ENCODE data around the gene FAM169A.
"Not testable (repeated sequence)": the region's sequence is repeated elsewhere in the genome, so short reads cannot be mapped to it uniquely, and the experiment has no call there.

The FAM169A gene, protein sequence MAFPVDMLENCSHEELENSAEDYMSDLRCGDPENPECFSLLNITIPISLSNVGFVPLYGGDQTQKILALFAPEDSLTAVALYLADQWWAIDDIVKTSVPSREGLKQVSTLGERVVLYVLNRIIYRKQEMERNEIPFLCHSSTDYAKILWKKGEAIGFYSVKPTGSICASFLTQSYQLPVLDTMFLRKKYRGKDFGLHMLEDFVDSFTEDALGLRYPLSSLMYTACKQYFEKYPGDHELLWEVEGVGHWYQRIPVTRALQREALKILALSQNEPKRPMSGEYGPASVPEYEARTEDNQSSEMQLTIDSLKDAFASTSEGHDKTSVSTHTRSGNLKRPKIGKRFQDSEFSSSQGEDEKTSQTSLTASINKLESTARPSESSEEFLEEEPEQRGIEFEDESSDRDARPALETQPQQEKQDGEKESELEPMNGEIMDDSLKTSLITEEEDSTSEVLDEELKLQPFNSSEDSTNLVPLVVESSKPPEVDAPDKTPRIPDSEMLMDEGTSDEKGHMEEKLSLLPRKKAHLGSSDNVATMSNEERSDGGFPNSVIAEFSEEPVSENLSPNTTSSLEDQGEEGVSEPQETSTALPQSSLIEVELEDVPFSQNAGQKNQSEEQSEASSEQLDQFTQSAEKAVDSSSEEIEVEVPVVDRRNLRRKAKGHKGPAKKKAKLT

DNA sequence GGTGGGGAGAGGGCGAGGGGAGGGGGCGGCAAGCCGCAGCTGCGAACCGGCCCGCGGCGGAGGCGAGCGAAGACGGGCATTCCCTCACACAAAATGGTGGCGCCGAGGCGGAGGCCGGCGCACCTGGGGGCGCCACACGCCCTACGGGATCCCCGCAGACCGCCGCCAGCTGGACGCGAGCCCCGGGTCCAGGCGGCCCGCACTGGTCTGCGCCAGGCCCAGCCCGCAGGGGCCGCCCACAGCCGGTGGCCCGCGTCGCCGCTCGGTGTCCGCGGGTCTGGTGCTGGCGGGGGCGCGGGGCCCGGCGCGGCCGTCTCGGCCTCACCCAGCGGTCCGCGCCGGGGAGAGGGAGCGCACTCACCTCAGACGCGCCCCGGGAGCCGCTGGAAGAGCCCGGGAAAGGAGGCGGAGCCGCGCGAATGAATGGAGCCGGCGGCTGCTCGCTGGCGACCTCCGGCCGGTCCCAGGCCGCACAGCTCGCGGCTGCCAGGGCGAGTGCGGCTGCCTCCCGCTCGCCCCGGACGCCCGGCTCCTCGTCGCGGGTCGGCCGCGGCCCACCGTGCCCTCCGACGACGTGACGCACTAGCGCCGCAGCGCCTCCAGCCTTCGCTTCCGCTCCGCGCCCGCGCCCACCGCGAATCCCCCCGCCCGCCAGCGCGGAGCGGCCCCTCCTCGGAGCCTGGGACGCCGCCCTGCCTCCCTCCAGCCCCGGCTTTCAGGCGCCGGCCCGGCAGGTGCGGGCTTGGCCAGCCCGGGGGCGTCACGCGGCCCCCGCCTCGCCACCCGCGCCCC, at the start of gene FAM169A:
FAM169A (minus strand) TSS at position 584 of the 792 bp plus-strand sequence. CDS start 24,711 bp downstream, outside the sequence.
- TF ChIP-seq EZH2phosphoT487 (IDR thresholded peaks at IDR 0.05; ENCODE audit: borderline replicate concordance, low read length) = no peak
- TF ChIP-seq, protein P1, sequence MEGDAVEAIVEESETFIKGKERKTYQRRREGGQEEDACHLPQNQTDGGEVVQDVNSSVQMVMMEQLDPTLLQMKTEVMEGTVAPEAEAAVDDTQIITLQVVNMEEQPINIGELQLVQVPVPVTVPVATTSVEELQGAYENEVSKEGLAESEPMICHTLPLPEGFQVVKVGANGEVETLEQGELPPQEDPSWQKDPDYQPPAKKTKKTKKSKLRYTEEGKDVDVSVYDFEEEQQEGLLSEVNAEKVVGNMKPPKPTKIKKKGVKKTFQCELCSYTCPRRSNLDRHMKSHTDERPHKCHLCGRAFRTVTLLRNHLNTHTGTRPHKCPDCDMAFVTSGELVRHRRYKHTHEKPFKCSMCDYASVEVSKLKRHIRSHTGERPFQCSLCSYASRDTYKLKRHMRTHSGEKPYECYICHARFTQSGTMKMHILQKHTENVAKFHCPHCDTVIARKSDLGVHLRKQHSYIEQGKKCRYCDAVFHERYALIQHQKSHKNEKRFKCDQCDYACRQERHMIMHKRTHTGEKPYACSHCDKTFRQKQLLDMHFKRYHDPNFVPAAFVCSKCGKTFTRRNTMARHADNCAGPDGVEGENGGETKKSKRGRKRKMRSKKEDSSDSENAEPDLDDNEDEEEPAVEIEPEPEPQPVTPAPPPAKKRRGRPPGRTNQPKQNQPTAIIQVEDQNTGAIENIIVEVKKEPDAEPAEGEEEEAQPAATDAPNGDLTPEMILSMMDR (IDR thresholded peaks at IDR 0.05; ENCODE audit: low read depth, low read length, poor library complexity, severe bottlenecking) = no peak

DNA sequence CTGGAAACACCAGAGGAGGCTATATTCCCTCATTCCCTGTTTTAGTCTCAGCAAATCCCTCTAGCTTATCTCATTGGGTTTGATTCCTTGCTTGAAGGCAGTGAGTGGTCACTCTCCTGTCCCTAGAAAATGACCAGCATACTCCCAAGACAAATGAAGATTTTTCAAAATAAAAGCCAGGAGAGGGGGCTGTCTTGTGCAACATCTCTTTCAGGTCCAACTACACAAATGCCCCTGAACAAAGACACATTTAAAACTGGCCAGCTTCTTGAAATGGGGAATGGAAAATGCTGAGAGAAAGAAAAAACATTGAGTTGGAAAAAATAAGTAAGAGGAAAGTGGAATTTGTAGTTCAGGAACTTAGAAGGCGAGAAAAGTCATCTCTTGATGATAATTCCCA, 49.3 kb upstream of the FAM169A start:
- no peaks in the 10 kb centered on the region for H3K9me3 ChIP-seq (ENCODE audit: control insufficient read depth, insufficient read depth, low read length)
- no peaks in the 10 kb centered on the region for H3K79me2 ChIP-seq (ENCODE audit: control insufficient read depth, low read length)
- H3K27me3 ChIP-seq (ENCODE audit: control insufficient read depth, low read length) = 0 out of 2 replicates have a peak, but pooled peaks cover 2% of the 10 kb centered on the region
- no peaks in the 10 kb centered on the region for H3K4me1 ChIP-seq (ENCODE audit: control insufficient read depth, low read length)
- no peak overlapping the region for H3K4me3 ChIP-seq (ENCODE audit: low read length)
- no peak overlapping the region for H3K27ac ChIP-seq (ENCODE audit: low read depth, low read length)
- no peaks in the 10 kb centered on the region for H3F3A ChIP-seq (ENCODE audit: control insufficient read depth, insufficient read depth)
- H3K9me2 ChIP-seq (replicated peaks; ENCODE audit: control insufficient read depth, low read length) = no peaks in the 10 kb centered on the region
- no peak overlapping the region for H3K4me2 ChIP-seq (ENCODE audit: low read length)
- no peaks in the 10 kb centered on the region for H3K36me3 ChIP-seq (ENCODE audit: control insufficient read depth, low read length)
- no peaks in the 10 kb centered on the region for H4K20me1 ChIP-seq (ENCODE audit: control insufficient read depth, insufficient read depth, low read depth, low read length)
- TF ChIP-seq, protein P1 (IDR thresholded peaks at IDR 0.05; ENCODE audit: low read depth, low read length, poor library complexity, severe bottlenecking) = no peak

More for the DNA sequence above, at the start of gene FAM169A:
- Histone ChIP-seq H3K27me3 (ENCODE audit: control insufficient read depth, low read length) (peaks cover 5% of the 10 kb centered on the region; the same call in 1 of the 2 replicates), H3K36me3 (ENCODE audit: control insufficient read depth, low read length) (no peaks in the 10 kb centered on the region), H3K9me3 (ENCODE audit: control insufficient read depth, insufficient read depth, low read length) (0 out of 2 replicates have a peak, but pooled peaks cover 4% of the 10 kb centered on the region), H4K20me1 (ENCODE audit: control insufficient read depth, insufficient read depth, low read depth, low read length) (no peaks in the 10 kb centered on the region), H3K79me2 (ENCODE audit: control insufficient read depth, low read length) (no peaks in the 10 kb centered on the region), H3F3A (ENCODE audit: control insufficient read depth, insufficient read depth) (no peaks in the 10 kb centered on the region), H3K4me1 (ENCODE audit: control insufficient read depth, low read length) (no peaks in the 10 kb centered on the region), H3K27ac (ENCODE audit: low read depth, low read length) (no peak within 1 kb of the TSS), H3K4me3 (ENCODE audit: low read length) (no peak within 1 kb of the TSS), H3K4me2 (ENCODE audit: low read length) (no peak within 1 kb of the TSS), H3K9me2 (replicated peaks; ENCODE audit: control insufficient read depth, low read length) (no peaks in the 10 kb centered on the region)

DNA sequence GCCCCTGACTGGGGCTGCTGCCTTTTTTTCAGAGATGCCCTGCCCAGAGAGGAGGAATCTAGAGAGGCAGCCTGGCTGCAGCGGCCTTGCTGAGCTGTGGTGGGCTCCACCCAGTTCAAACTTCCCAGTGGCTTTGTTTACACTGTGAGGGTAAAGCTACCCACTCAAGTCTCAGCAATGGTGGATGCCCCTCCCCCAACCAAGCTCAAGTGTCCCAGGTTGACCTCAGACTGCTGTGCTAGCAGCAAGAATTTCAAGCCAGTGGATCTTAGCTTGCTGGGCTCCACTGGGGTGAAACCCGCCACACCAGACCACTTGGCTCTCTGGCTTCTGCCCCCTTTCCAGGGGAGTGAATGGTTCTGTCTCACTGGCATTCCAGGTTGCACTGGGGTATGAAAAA, 45.2 kb upstream of the FAM169A start:
- H3K79me2 ChIP-seq (ENCODE audit: control insufficient read depth, low read length); H3K9me3 ChIP-seq (ENCODE audit: control insufficient read depth, insufficient read depth, low read length); H3F3A ChIP-seq (ENCODE audit: control insufficient read depth, insufficient read depth); H3K4me2 ChIP-seq (ENCODE audit: low read length); H4K20me1 ChIP-seq (ENCODE audit: control insufficient read depth, insufficient read depth, low read depth, low read length); H3K36me3 ChIP-seq (ENCODE audit: control insufficient read depth, low read length); H3K9me2 ChIP-seq (replicated peaks; ENCODE audit: control insufficient read depth, low read length); H3K4me1 ChIP-seq (ENCODE audit: control insufficient read depth, low read length); H3K27ac ChIP-seq (ENCODE audit: low read depth, low read length); H3K27me3 ChIP-seq (ENCODE audit: control insufficient read depth, low read length); H3K4me3 ChIP-seq (ENCODE audit: low read length): not testable (repeated sequence)

DNA sequence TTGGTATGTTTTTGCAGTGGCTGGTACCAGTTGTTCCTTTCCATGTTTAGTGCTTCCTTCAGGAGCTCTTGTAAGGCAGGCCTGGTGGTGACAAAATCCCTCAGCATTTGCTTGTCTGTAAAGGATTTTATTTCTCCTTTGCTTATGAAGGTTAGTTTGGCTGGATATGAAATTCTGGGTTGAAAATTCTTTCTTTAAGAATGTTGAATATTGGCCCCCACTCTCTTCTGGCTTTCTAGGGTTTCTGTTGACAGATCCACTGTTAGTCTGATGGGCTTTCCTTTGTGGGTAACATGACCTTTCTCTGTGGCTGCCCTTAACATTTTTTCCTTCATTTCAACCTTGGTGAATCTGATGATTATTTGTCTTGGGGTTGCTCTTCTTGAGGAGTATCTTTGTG, 43.7 kb upstream of the FAM169A start:
- not testable (repeated sequence) for H3K9me3 ChIP-seq (ENCODE audit: control insufficient read depth, insufficient read depth, low read length); H3K36me3 ChIP-seq (ENCODE audit: control insufficient read depth, low read length); H3K27me3 ChIP-seq (ENCODE audit: control insufficient read depth, low read length); H3K4me2 ChIP-seq (ENCODE audit: low read length); H3K27ac ChIP-seq (ENCODE audit: low read depth, low read length); H4K20me1 ChIP-seq (ENCODE audit: control insufficient read depth, insufficient read depth, low read depth, low read length); H3K4me3 ChIP-seq (ENCODE audit: low read length); H3K9me2 ChIP-seq (replicated peaks; ENCODE audit: control insufficient read depth, low read length); H3K4me1 ChIP-seq (ENCODE audit: control insufficient read depth, low read length); H3F3A ChIP-seq (ENCODE audit: control insufficient read depth, insufficient read depth); H3K79me2 ChIP-seq (ENCODE audit: control insufficient read depth, low read length)

DNA sequence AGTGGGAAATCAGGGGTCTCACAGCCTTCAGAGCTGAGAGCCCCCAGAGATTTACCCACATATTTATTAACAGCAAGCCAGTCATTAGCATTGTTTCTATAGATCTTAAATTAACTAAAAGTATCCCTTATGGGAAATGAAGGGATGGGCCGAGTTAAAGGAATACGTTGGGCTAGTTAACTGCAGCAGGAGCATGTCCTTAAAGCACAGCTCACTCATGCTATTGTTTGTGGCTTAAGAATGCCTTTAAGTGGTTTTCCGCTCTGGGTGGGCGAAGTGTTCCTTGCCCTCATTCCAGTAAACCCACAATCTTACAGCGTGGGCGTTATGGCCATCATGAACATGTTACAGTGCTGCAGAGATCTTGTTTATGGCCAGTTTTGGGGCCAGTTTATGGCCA, 42.0 kb upstream of the FAM169A start:
- not testable (repeated sequence) for H3K4me2 ChIP-seq (ENCODE audit: low read length); H3K4me3 ChIP-seq (ENCODE audit: low read length); H3K9me3 ChIP-seq (ENCODE audit: control insufficient read depth, insufficient read depth, low read length); H3F3A ChIP-seq (ENCODE audit: control insufficient read depth, insufficient read depth); H4K20me1 ChIP-seq (ENCODE audit: control insufficient read depth, insufficient read depth, low read depth, low read length); H3K27me3 ChIP-seq (ENCODE audit: control insufficient read depth, low read length); H3K9me2 ChIP-seq (replicated peaks; ENCODE audit: control insufficient read depth, low read length); H3K27ac ChIP-seq (ENCODE audit: low read depth, low read length); H3K4me1 ChIP-seq (ENCODE audit: control insufficient read depth, low read length); H3K79me2 ChIP-seq (ENCODE audit: control insufficient read depth, low read length); H3K36me3 ChIP-seq (ENCODE audit: control insufficient read depth, low read length)

DNA sequence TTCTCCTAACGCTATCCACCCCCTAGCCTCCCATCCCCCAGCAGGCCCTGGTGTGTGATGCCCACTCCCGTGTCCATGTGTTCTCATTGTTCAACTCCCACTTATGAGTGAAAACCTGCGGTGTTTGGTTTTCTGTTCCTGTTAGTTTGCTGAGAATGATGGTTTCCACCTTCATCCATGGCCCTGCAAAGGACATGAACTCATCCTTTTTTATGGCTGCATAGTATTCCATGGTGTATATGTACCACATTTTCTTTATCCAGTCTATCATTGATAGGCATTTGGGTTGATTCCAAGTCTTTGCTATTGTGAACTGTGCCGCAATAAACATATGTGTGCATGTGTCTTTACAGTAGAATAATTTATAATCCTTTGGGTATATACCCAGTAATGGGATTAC, 38.5 kb upstream of the FAM169A start:
- not testable (repeated sequence) for H3K36me3 ChIP-seq (ENCODE audit: control insufficient read depth, low read length); H3K9me3 ChIP-seq (ENCODE audit: control insufficient read depth, insufficient read depth, low read length)

More for the DNA sequence above, 38.5 kb upstream of the FAM169A start:
- H4K20me1 ChIP-seq (ENCODE audit: control insufficient read depth, insufficient read depth, low read depth, low read length); H3K27ac ChIP-seq (ENCODE audit: low read depth, low read length); H3K79me2 ChIP-seq (ENCODE audit: control insufficient read depth, low read length); H3K4me2 ChIP-seq (ENCODE audit: low read length); H3K9me2 ChIP-seq (replicated peaks; ENCODE audit: control insufficient read depth, low read length); H3K27me3 ChIP-seq (ENCODE audit: control insufficient read depth, low read length); H3K4me1 ChIP-seq (ENCODE audit: control insufficient read depth, low read length); H3F3A ChIP-seq (ENCODE audit: control insufficient read depth, insufficient read depth); H3K4me3 ChIP-seq (ENCODE audit: low read length): not testable (repeated sequence)

Measured in DOHH2 (cell line).